Psoas muscle (tissue), 8 donors: ENCODE measurements around the gene PBX4. TPM values are rescaled to one million over a fixed set of nuclear protein-coding genes. Genes with fewer than 3 reads are reported as not detected.
"Not testable (repeated sequence)": the region's sequence is repeated elsewhere in the genome, so short reads cannot be mapped to it uniquely, and the experiment has no call there.

Source experiments
- ATAC-seq, 4 donors: fragments of 200-7000 bp; cut with Tn5 transposase; one replicate each; pipeline ENCODE4 v1.9.1; 2020; ENCODE audit warnings: moderate library complexity in 3 of 4, mild to moderate bottlenecking in 2 of 4
- DNase-seq, 2 donors: peaks; one replicate each; pipeline ENCODE4 v3.0.0-alpha.2; 2020
- H3K27ac ChIP-seq: fragments of 200-600 bp; one replicate; pipeline ENCODE4 v1.8.0; 2022
- H3K27me3 ChIP-seq, 3 donors: fragments of 200-600 bp in 1 of 3; one replicate each; pipeline versions ENCODE4 v1.6.1 to v1.8.0; 2013 to 2022; ENCODE audit warnings: low read length in 2 of 3, mild to moderate bottlenecking in 2 of 3, moderate library complexity in 1 of 3; ENCODE audit not compliant: insufficient read depth in 3 of 3
- H3K36me3 ChIP-seq, 2 donors: fragments of 200-600 bp in 1 of 2; one replicate each; pipeline versions ENCODE4 v1.6.1 to v1.8.0; 2013 to 2022; ENCODE audit warnings: low read depth in 1 of 2, mild to moderate bottlenecking in 1 of 2, moderate library complexity in 1 of 2; ENCODE audit not compliant: insufficient read depth in 1 of 2
- H3K4me1 ChIP-seq: fragments of 200-600 bp; one replicate; pipeline ENCODE4 v1.8.0; 2022
- H3K4me3 ChIP-seq: fragments of 200-600 bp; one replicate; pipeline ENCODE4 v1.8.0; 2022; ENCODE audit warnings: mild to moderate bottlenecking
- H3K9me3 ChIP-seq: fragments of 200-600 bp; one replicate; pipeline ENCODE4 v1.8.0; 2022
- CTCF ChIP-seq: fragments of 200-600 bp; IDR thresholded peaks from one replicate; pipeline ENCODE4 v1.8.0; 2022; ENCODE audit warnings: antibody characterized with exemption
- WGBS, 3 donors: extraction: QIAGEN DNeasy Blood & Tissue Kit; methylation state at CpG; one replicate each; pipeline versions ENCODE4 v1.1.6 to v1.1.7; 2013; 5-methylcytosine and 5-hydroxymethylcytosine counted together
- intact Hi-C, 2 donors: fragments of 100-400 bp; cut with DNase I; formaldehyde crosslinking; loops; one replicate each; pipeline versions ENCODE4 v1.11.0 to v1.14.2; 2022
- long read RNA-seq, 2 donors: library from polyadenylated mRNA; unstranded; transcript quantifications; one replicate each; pipeline ENCODE4 v2.0.0, GENCODE V29; 2021
- polyA plus RNA-seq, 3 donors: library from polyadenylated mRNA; stranded (reverse); fragments of 200-250 nt; gene quantifications; one replicate each; pipeline ENCODE4 v1.2.3, GENCODE V29; 2013
- total RNA-seq, 4 donors: library from RNA; stranded (reverse); fragmentation: NEBNext Ultra II Directional in 2 of 4; extraction: Animal tissue kit (Norgen Biotek cat#: 25700) in 2 of 4; gene quantifications; one replicate each; pipeline versions ENCODE4 v1.2.1 to v1.2.4, GENCODE V29; 2021 to 2023
- donor health status: healthy with polysubstance abuse.
- donor health status: DM: no; HTN: no; CAD: no; lungs with moderate emphysema.
- donor health status: Bipolar disorder and iron deficiency.
- donor health status: healthy.
- donor health status: DM: yes; HTN: yes; CAD: no.
- donor health status: DM: no; HTN: no; CAD: no.
- donor health status: DM: no; HTN: no; CAD: no.
- donor health status: DM: yes; HTN: yes; CAD: no.

Gene PBX4
- total RNA-seq (under 1 TPM in 1 of 4 donors, not detected in 3; 0.17 TPM), polyA plus RNA-seq (under 1 TPM in 2 of 3 donors, not detected in 1; 0.06 to 0.08 TPM)
- long read RNA-seq, donor 1, result 0 reads
- long read RNA-seq, donor 2, partial matches to known transcripts, result 0 of 1 reads
- long read RNA-seq, donor 2, other reads (novel, unspliced or antisense), result 0 of 1 reads

- Histone ChIP-seq H3K4me3 (peak within 1 kb of the TSS; percentile 44), H3K27me3 (peaks cover 0 to 22% (median 0%) of the 10 kb centered on the region in 3 donors), H3K36me3 (no peaks in the 10 kb centered on the region), H3K4me1 (no peaks in the 10 kb centered on the region), H3K9me3 (no peaks in the 10 kb centered on the region), H3K27ac (no peak within 1 kb of the TSS)
- TF ChIP-seq CTCF, result no peak
- ATAC-seq, result peak; percentile 84 to 93 (median 90)
- peak; percentile 87 to 93 for DNase-seq
- 3 to 5% (median 4%) methylated on average over 70 to 80 of the region's 80 CpGs for WGBS, 3 donors
- intact Hi-C loops, result no loop called here
These were observed at the start of gene PBX4 for GRCh38 chr19:19618219-19619051. Gene PBX4 (minus strand): TSS chr19:19618687. CDS start chr19:19618629, 58 bp downstream.

GRCh38 chr19:19665420-19665948 lies 47.0 kb upstream of the PBX4 start:
- H3K4me3 ChIP-seq, ATAC-seq, H3K9me3 ChIP-seq, H3K27ac ChIP-seq, H3K27me3 ChIP-seq, DNase-seq, H3K36me3 ChIP-seq: not testable (repeated sequence)
- 94 to 98% (median 97%) methylated on average over 22 of the region's 22 CpGs for WGBS, 3 donors
- intact Hi-C loops, result loop anchor here (5.0 kb wide), 2 partner anchors 67 to 112 kb away; partner anchors contain the start of gene ZNF14 (in 1 of the 2)
- peaks cover 18% of the 10 kb centered on the region for H3K4me1 ChIP-seq

- peaks cover 14% of the 10 kb centered on the region for H3K4me1 ChIP-seq
- DNase-seq (peak; percentile 96 to 99), ATAC-seq (peak; percentile 92 to 96 (median 95))
- peak within 1 kb of the TSS; percentile 93 for H3K27ac ChIP-seq
- no peaks in the 10 kb centered on the region for H3K9me3 ChIP-seq
- no peaks in the 10 kb centered on the region for H3K27me3 ChIP-seq
- TF ChIP-seq CTCF, result peak; percentile 23
- WGBS, 3 donors, result 0 to 1% (median 1%) methylated on average over 70 to 85 of the region's 85 CpGs
- intact Hi-C loops, result loop anchor here in 1 of 2 donors (5.0 kb wide), 1 partner anchor 114 kb away; no protein-coding TSS in a partner anchor
- peaks cover 0 to 21% of the 10 kb centered on the region in 2 donors for H3K36me3 ChIP-seq
- H3K4me3 ChIP-seq, result peak within 1 kb of the TSS; percentile 99
These were observed 45.0 kb upstream of the PBX4 start, which contains the start of gene ATP13A1 for GRCh38 chr19:19663256-19664120. Gene ATP13A1 (minus strand): TSS chr19:19663676. CDS start chr19:19663666, 10 bp downstream.

GRCh38 chr19:19662871-19663255 lies 44.4 kb upstream of the PBX4 start:
- whole genome bisulfite sequencing, 3 donors, result 6 to 10% (median 10%) methylated on average over 17 of the region's 17 CpGs
- peaks cover 14% of the 10 kb centered on the region for H3K4me1 ChIP-seq
- H3K9me3 ChIP-seq, result no peaks in the 10 kb centered on the region
- H3K36me3 ChIP-seq, result peaks cover 0 to 27% of the 10 kb centered on the region in 2 donors
- H3K27ac ChIP-seq, result peak overlapping the region; percentile 93
- no peak for DNase-seq
- ATAC-seq, result no peak
- H3K27me3 ChIP-seq, result no peaks in the 10 kb centered on the region
- H3K4me3 ChIP-seq, result peak overlapping the region; percentile 99
- TF ChIP-seq CTCF, result no peak
- intact Hi-C loops, result loop anchor here in 1 of 2 donors (5.0 kb wide), 1 partner anchor 114 kb away; no protein-coding TSS in a partner anchor
